Activated CD4-positive, alpha-beta T cell treated with anti-CD3 and anti-CD28 coated beads, Interleukin-2, amount 10 ng/mL, durations not matched to agents 24 days and 14 days (primary cell): Measurements from ENCODE around the gene EFNB2. TPM values are rescaled to one million over a fixed set of nuclear protein-coding genes. Genes with fewer than 3 reads are reported as not detected.
A peak's percentile ranks its signal among the peaks of the same experiment; 100 is the strongest.

Source experiments
- DNase-seq: peaks from one replicate; pipeline ENCODE4 v3.0.0; 2022
- H3K27ac Mint-ChIP-seq: one replicate; pipeline ENCODE4 v1.8.0; 2022; ENCODE audit warnings: mild to moderate bottlenecking, mixed read lengths
- H3K27me3 Mint-ChIP-seq: one replicate; pipeline ENCODE4 v1.8.0; 2022; ENCODE audit warnings: mixed read lengths
- H3K36me3 Mint-ChIP-seq: one replicate; pipeline ENCODE4 v1.8.0; 2022; ENCODE audit warnings: low read depth, mild to moderate bottlenecking, mixed read lengths
- H3K4me1 Mint-ChIP-seq: one replicate; pipeline ENCODE4 v1.8.0; 2021; ENCODE audit warnings: mixed read lengths
- H3K4me3 Mint-ChIP-seq: one replicate; pipeline ENCODE4 v1.8.0; 2022; ENCODE audit warnings: mild to moderate bottlenecking, moderate library complexity, mixed read lengths
- H3K9me3 Mint-ChIP-seq: one replicate; pipeline ENCODE4 v1.8.0; 2021; ENCODE audit warnings: mixed read lengths
- intact Hi-C: fragments of 100-400 bp; cut with micrococcal nuclease; formaldehyde crosslinking; loops from one replicate; pipeline ENCODE4 v1.15.1; 2023
- total RNA-seq: library from RNA; stranded (reverse); gene quantifications from 2 replicates; pipeline ENCODE4 v1.2.3, GENCODE V29; 2022

Gene EFNB2
- total RNA-seq, 1 donor from 2014 or later = 0.30 TPM

GRCh38 chr13:106496072-106496997 lies 39.1 kb downstream of the EFNB2 start:
- H3K27me3 Mint-ChIP-seq = peaks cover 58% of the 10 kb centered on the region
- no peak overlapping the region for H3K4me3 Mint-ChIP-seq
- no peaks in the 10 kb centered on the region for H3K9me3 Mint-ChIP-seq
- H3K4me1 Mint-ChIP-seq = peaks cover 10% of the 10 kb centered on the region
- H3K36me3 Mint-ChIP-seq = no peaks in the 10 kb centered on the region
- no peak overlapping the region for H3K27ac Mint-ChIP-seq
- intact Hi-C loops = no loop called here
- DNase-seq = no peak

- Mint-ChIP-seq H3K36me3 (no peaks in the 10 kb centered on the region), H3K27ac (no peak overlapping the region), H3K9me3 (no peaks in the 10 kb centered on the region), H3K4me3 (no peak overlapping the region), H3K27me3 (peaks cover 59% of the 10 kb centered on the region), H3K4me1 (peaks cover 15% of the 10 kb centered on the region)
- DNase-seq = no peak
- intact Hi-C loops = no loop called here
Measured at GRCh38 chr13:106494936-106495335, 40.5 kb downstream of the EFNB2 start.

- no peaks in the 10 kb centered on the region for H3K9me3 Mint-ChIP-seq
- H3K27ac Mint-ChIP-seq = no peak overlapping the region
- DNase-seq = no peak
- intact Hi-C loops = no loop called here
- no peaks in the 10 kb centered on the region for H3K36me3 Mint-ChIP-seq
- no peak overlapping the region for H3K4me3 Mint-ChIP-seq
- H3K4me1 Mint-ChIP-seq = peaks cover 13% of the 10 kb centered on the region
- H3K27me3 Mint-ChIP-seq = peaks cover 60% of the 10 kb centered on the region
Measured at GRCh38 chr13:106494506-106494905, 41.0 kb downstream of the EFNB2 start.

GRCh38 chr13:106493533-106494220 lies 41.8 kb downstream of the EFNB2 start:
- peak; percentile 62 for DNase-seq
- H3K4me3 Mint-ChIP-seq = no peak overlapping the region
- H3K9me3 Mint-ChIP-seq = no peaks in the 10 kb centered on the region
- peaks cover 59% of the 10 kb centered on the region for H3K27me3 Mint-ChIP-seq
- peaks cover 13% of the 10 kb centered on the region for H3K4me1 Mint-ChIP-seq
- H3K27ac Mint-ChIP-seq = no peak overlapping the region
- intact Hi-C loops = no loop called here
- H3K36me3 Mint-ChIP-seq = no peaks in the 10 kb centered on the region

- intact Hi-C loops = no loop called here
- no peak overlapping the region for H3K27ac Mint-ChIP-seq
- DNase-seq = no peak
- peaks cover 52% of the 10 kb centered on the region for H3K27me3 Mint-ChIP-seq
- H3K9me3 Mint-ChIP-seq = no peaks in the 10 kb centered on the region
- peaks cover 13% of the 10 kb centered on the region for H3K4me1 Mint-ChIP-seq
- H3K4me3 Mint-ChIP-seq = no peak overlapping the region
- H3K36me3 Mint-ChIP-seq = no peaks in the 10 kb centered on the region
Measured at GRCh38 chr13:106492588-106493475, 42.6 kb downstream of the EFNB2 start.

- intact Hi-C loops = loop anchor here (2.0 kb wide), 1 partner anchor 45 kb away; no protein-coding TSS in a partner anchor
Measured at GRCh38 chr13:106491928-106492587, 43.4 kb downstream of the EFNB2 start.

GRCh38 chr13:106491463-106491862 lies 44.0 kb downstream of the EFNB2 start:
- Mint-ChIP-seq H3K4me3 (no peak overlapping the region), H3K27me3 (peaks cover 49% of the 10 kb centered on the region), H3K4me1 (peaks cover 13% of the 10 kb centered on the region), H3K27ac (no peak overlapping the region), H3K36me3 (no peaks in the 10 kb centered on the region), H3K9me3 (no peaks in the 10 kb centered on the region)
- DNase-seq = no peak
- intact Hi-C loops = loop anchor here (2.0 kb wide), 1 partner anchor 45 kb away; no protein-coding TSS in a partner anchor

More at GRCh38 chr13:106491928-106492587, 43.4 kb downstream of the EFNB2 start:
- Mint-ChIP-seq H3K36me3 (no peaks in the 10 kb centered on the region), H3K27me3 (peaks cover 48% of the 10 kb centered on the region), H3K27ac (no peak overlapping the region), H3K4me1 (peaks cover 13% of the 10 kb centered on the region), H3K9me3 (no peaks in the 10 kb centered on the region), H3K4me3 (no peak overlapping the region)
- DNase-seq = no peak

GRCh38 chr13:106490569-106491321 lies 44.7 kb downstream of the EFNB2 start:
- H3K4me3 Mint-ChIP-seq = peak overlapping the region; percentile 72
- no peaks in the 10 kb centered on the region for H3K9me3 Mint-ChIP-seq
- peak; percentile 74 for DNase-seq
- H3K4me1 Mint-ChIP-seq = peaks cover 13% of the 10 kb centered on the region
- H3K27ac Mint-ChIP-seq = no peak overlapping the region
- no peaks in the 10 kb centered on the region for H3K36me3 Mint-ChIP-seq
- intact Hi-C loops = loop anchor here (2.0 kb wide), 1 partner anchor 46 kb away; no protein-coding TSS in a partner anchor
- peaks cover 45% of the 10 kb centered on the region for H3K27me3 Mint-ChIP-seq

GRCh38 chr13:106489849-106490568 lies 45.5 kb downstream of the EFNB2 start:
- Mint-ChIP-seq H3K4me3 (no peak overlapping the region), H3K27me3 (peaks cover 44% of the 10 kb centered on the region), H3K9me3 (no peaks in the 10 kb centered on the region), H3K4me1 (peaks cover 13% of the 10 kb centered on the region), H3K36me3 (no peaks in the 10 kb centered on the region), H3K27ac (no peak overlapping the region)
- DNase-seq = no peak
- intact Hi-C loops = loop anchor here (2.0 kb wide), 1 partner anchor 47 kb away; no protein-coding TSS in a partner anchor

- H3K27me3 Mint-ChIP-seq = peaks cover 45% of the 10 kb centered on the region
- H3K9me3 Mint-ChIP-seq = no peaks in the 10 kb centered on the region
- peaks cover 10% of the 10 kb centered on the region for H3K4me1 Mint-ChIP-seq
- intact Hi-C loops = no loop called here
- DNase-seq = no peak
- no peak overlapping the region for H3K27ac Mint-ChIP-seq
- H3K36me3 Mint-ChIP-seq = no peaks in the 10 kb centered on the region
- no peak overlapping the region for H3K4me3 Mint-ChIP-seq
Measured at GRCh38 chr13:106488686-106489085, 46.8 kb downstream of the EFNB2 start.

- H3K27me3 Mint-ChIP-seq = peaks cover 44% of the 10 kb centered on the region
- intact Hi-C loops = no loop called here
Measured at GRCh38 chr13:106488076-106488475, 47.4 kb downstream of the EFNB2 start.

GRCh38 chr13:106487129-106487528 lies 48.3 kb downstream of the EFNB2 start:
- Mint-ChIP-seq H3K4me1 (peaks cover 6% of the 10 kb centered on the region), H3K9me3 (no peaks in the 10 kb centered on the region), H3K4me3 (no peak overlapping the region), H3K36me3 (no peaks in the 10 kb centered on the region), H3K27ac (no peak overlapping the region), H3K27me3 (peaks cover 43% of the 10 kb centered on the region)
- intact Hi-C loops = no loop called here
- DNase-seq = no peak

More at GRCh38 chr13:106488076-106488475, 47.4 kb downstream of the EFNB2 start:
- H3K4me1 Mint-ChIP-seq = peaks cover 6% of the 10 kb centered on the region
- H3K27ac Mint-ChIP-seq = no peak overlapping the region
- DNase-seq = no peak
- H3K4me3 Mint-ChIP-seq = no peak overlapping the region
- H3K36me3 Mint-ChIP-seq = no peaks in the 10 kb centered on the region
- no peaks in the 10 kb centered on the region for H3K9me3 Mint-ChIP-seq
